Measurements from ENCODE around the gene MAPK1.
"Not testable (repeated sequence)": the region's sequence is repeated elsewhere in the genome, so short reads cannot be mapped to it uniquely, and the experiment has no call there.

Gene MAPK1

DNA sequence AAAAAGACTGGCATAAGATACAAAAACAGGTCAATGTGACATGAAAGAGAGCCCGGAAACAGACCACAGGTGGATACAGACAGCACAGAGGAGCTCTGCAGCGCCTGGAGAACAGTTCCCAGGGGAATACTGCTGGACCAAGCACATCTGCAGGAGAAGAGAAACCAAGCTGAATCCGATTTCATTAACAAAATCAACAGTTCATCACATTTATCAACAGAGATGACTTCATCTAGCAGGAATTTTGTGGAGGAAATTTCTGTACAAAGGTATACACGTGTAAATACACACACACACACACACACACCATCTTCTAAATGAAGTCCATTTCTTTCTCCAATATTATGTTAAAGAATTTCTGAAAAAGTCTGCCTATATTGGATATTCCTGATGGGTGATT is 148.9 kb downstream of the MAPK1 start:
- H3K27ac ChIP-seq (ENCODE audit: extremely low read depth, low read depth, low read length) = no peak overlapping the region
- no peaks in the 10 kb centered on the region for H3K36me3 ChIP-seq (ENCODE audit: control insufficient read depth in 2 of 2, insufficient read depth in 1 of 2, low read length in 2 of 2)
- H3K4me3 ChIP-seq (ENCODE audit: low read depth, low read length) = no peak overlapping the region
- CTCF ChIA-PET = interaction anchor here (0.6 to 3.3 kb wide), 5 partner anchors 12 to 234 kb away, joined by 3 to 22 read pairs (median 4); partner anchors contain the start of gene PPM1F
- H3K4me1 ChIP-seq (ENCODE audit: control insufficient read depth, insufficient read depth, low read length) = no peaks in the 10 kb centered on the region
- TF ChIP-seq SCRT2 (tag by site-specific recombination; IDR thresholded peaks at IDR 0.05) (peak; percentile 43; the same call in 1 of the 2 replicates), PRDM1 (tag by site-specific recombination; IDR thresholded peaks at IDR 0.05) (0 out of 2 replicates have a peak, but pooled peaks have one; percentile 24), ZNF37A (tag by site-specific recombination; IDR thresholded peaks at IDR 0.05) (no peak), KLF8 (tag by site-specific recombination; IDR thresholded peaks at IDR 0.05) (0 out of 2 replicates have a peak, but pooled peaks have one; percentile 34)
- TF ChIP-seq, protein P1, sequence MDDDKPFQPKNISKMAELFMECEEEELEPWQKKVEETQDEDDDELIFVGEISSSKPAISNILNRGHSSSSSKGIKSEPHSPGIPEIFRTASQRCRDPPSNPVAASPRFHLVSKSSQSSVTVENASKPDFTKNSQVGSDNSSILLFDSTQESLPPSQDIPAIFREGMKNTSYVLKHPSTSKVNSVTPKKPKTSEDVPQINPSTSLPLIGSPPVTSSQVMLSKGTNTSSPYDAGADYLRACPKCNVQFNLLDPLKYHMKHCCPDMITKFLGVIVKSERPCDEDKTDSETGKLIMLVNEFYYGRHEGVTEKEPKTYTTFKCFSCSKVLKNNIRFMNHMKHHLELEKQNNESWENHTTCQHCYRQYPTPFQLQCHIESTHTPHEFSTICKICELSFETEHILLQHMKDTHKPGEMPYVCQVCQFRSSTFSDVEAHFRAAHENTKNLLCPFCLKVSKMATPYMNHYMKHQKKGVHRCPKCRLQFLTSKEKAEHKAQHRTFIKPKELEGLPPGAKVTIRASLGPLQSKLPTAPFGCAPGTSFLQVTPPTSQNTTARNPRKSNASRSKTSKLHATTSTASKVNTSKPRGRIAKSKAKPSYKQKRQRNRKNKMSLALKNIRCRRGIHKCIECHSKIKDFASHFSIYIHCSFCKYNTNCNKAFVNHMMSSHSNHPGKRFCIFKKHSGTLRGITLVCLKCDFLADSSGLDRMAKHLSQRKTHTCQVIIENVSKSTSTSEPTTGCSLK (tag by site-specific recombination; IDR thresholded peaks at IDR 0.05) = no peak
- H3K9me3 ChIP-seq (ENCODE audit: control insufficient read depth, insufficient read depth, low read depth, low read length) = no peaks in the 10 kb centered on the region
- POLR2A ChIA-PET = interaction anchor here (1.2 to 1.7 kb wide), 2 partner anchors 10 to 17 kb away, joined by 3 to 11 read pairs; partner anchors contain the start of gene YPEL1

- CTCF ChIA-PET = interaction anchor here (3.3 kb wide), 1 partner anchor 221 kb away, joined by 22 read pairs; no protein-coding TSS in a partner anchor
- H3K9me3 ChIP-seq (ENCODE audit: control insufficient read depth, insufficient read depth, low read depth, low read length); H3K36me3 ChIP-seq (ENCODE audit: control insufficient read depth in 2 of 2, insufficient read depth in 1 of 2, low read length in 2 of 2); H3K4me3 ChIP-seq (ENCODE audit: low read depth, low read length); H3K27ac ChIP-seq (ENCODE audit: extremely low read depth, low read depth, low read length); POLR2A ChIA-PET; H3K4me1 ChIP-seq (ENCODE audit: control insufficient read depth, insufficient read depth, low read length): not testable (repeated sequence)
Observed at GRCh38 chr22:21716395-21717122, 150.9 kb downstream of the MAPK1 start.

DNA sequence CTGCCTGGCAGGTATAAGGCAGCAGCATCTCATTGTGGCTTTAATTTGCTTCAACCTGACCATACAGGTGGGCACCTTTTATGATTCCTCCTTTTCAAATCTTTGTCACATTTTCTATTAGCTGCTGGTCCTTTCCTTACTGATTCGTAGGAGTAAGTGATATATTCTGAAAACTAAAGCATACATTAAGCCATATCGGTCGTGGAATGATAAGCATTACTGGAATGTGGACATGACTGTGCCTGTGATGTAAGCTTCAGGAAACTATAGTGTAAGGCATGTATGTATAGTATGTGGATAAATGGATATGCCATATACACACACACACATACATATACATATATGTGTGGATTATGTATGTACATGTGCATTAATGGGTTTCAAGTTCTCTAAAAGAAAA is 152.7 kb downstream of the MAPK1 start:
- H3K4me1 ChIP-seq (ENCODE audit: control insufficient read depth, insufficient read depth, low read length) = no peaks in the 10 kb centered on the region
- H3K9me3 ChIP-seq (ENCODE audit: control insufficient read depth, insufficient read depth, low read depth, low read length) = no peaks in the 10 kb centered on the region
- POLR2A ChIA-PET = no interaction called here
- H3K36me3 ChIP-seq (ENCODE audit: control insufficient read depth in 2 of 2, insufficient read depth in 1 of 2, low read length in 2 of 2) = peaks cover 0 to under 1% of the 10 kb centered on the region in 2 experiments; a peak in 1 of 3 replicates
- no peak overlapping the region for H3K27ac ChIP-seq (ENCODE audit: extremely low read depth, low read depth, low read length)
- no peak overlapping the region for H3K4me3 ChIP-seq (ENCODE audit: low read depth, low read length)
- CTCF ChIA-PET = interaction anchor here (0.6 to 1.9 kb wide), 6 partner anchors 11 to 224 kb away, joined by 3 to 6 read pairs (median 3); no protein-coding TSS in a partner anchor
- TF ChIP-seq ZBTB11 (tag by site-specific recombination; conservative IDR thresholded peaks at IDR 0.05; ENCODE audit: low read depth) (no peak), ATF2 (tag by site-specific recombination; IDR thresholded peaks at IDR 0.05; ENCODE audit: low read depth) (no peak), ZNF423 (tag by site-specific recombination; IDR thresholded peaks at IDR 0.05) (no peak), ZNF23 (tag by site-specific recombination; IDR thresholded peaks at IDR 0.05; ENCODE audit: borderline replicate concordance) (no peak), ZNF514 (tag by site-specific recombination; IDR thresholded peaks at IDR 0.05) (no peak), ZNF112 (tag by site-specific recombination; IDR thresholded peaks at IDR 0.05) (no peak), WT1 (tag by site-specific recombination; IDR thresholded peaks at IDR 0.05) (no peak), ZNF677 (tag by site-specific recombination; IDR thresholded peaks at IDR 0.05) (no peak), ZIC2 (tag by site-specific recombination; IDR thresholded peaks at IDR 0.05) (no peak), ZNF2 (tag by site-specific recombination; IDR thresholded peaks at IDR 0.05) (no peak), KLF10 (tag by site-specific recombination; IDR thresholded peaks at IDR 0.05) (no peak), ZNF324 (tag by site-specific recombination; IDR thresholded peaks at IDR 0.05) (no peak), ZNF830 (tag by site-specific recombination; IDR thresholded peaks at IDR 0.05; ENCODE audit: low read depth) (no peak), SP7 (tag by site-specific recombination; IDR thresholded peaks at IDR 0.05) (no peak), ZNF19 (tag by site-specific recombination; IDR thresholded peaks at IDR 0.05; ENCODE audit: low read depth) (no peak), KLF9 (tag by site-specific recombination; IDR thresholded peaks at IDR 0.05; ENCODE audit: low read depth) (no peak), ZNF214 (tag by site-specific recombination; IDR thresholded peaks at IDR 0.05; ENCODE audit: borderline replicate concordance) (no peak), PRDM1 (tag by site-specific recombination; IDR thresholded peaks at IDR 0.05) (no peak)
- TF ChIP-seq, protein P2, sequence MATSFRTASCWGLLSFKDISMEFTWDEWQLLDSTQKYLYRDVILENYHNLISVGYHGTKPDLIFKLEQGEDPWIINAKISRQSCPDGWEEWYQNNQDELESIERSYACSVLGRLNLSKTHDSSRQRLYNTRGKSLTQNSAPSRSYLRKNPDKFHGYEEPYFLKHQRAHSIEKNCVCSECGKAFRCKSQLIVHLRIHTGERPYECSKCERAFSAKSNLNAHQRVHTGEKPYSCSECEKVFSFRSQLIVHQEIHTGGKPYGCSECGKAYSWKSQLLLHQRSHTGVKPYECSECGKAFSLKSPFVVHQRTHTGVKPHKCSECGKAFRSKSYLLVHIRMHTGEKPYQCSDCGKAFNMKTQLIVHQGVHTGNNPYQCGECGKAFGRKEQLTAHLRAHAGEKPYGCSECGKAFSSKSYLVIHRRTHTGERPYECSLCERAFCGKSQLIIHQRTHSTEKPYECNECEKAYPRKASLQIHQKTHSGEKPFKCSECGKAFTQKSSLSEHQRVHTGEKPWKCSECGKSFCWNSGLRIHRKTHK (tag by site-specific recombination; IDR thresholded peaks at IDR 0.05) = no peak

Data from HEK293 (cell line).